HG02798 (cell line): ENCODE results near the gene DGKB.

Source experiments
- ATAC-seq: cut with Tn5 transposase; IDR thresholded peaks from one replicate; pipeline ENCODE4 v1.9.1; 2021; ENCODE audit warnings: mild to moderate bottlenecking; ENCODE audit not compliant: unreplicated experiment, poor library complexity

The DGKB gene

DNA sequence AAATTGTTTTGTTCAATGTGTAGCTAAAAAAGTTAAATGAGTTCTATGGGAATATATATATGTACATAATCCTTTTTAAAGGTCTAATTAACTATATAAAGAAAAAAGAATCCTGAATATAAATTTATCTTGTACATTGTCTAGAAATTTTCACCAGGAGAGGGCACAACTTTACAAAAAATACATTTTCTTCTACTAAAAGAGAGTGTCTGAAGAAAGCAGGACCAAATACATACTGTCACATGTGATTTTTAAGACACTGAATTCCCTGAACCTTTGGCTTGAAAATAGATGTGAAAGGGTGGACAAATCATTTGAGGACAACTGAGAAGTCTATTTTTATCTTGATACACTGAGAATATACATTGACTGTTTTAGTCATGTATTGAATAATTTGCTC is 204.3 kb downstream of the DGKB start:
- no peak for ATAC-seq

DNA sequence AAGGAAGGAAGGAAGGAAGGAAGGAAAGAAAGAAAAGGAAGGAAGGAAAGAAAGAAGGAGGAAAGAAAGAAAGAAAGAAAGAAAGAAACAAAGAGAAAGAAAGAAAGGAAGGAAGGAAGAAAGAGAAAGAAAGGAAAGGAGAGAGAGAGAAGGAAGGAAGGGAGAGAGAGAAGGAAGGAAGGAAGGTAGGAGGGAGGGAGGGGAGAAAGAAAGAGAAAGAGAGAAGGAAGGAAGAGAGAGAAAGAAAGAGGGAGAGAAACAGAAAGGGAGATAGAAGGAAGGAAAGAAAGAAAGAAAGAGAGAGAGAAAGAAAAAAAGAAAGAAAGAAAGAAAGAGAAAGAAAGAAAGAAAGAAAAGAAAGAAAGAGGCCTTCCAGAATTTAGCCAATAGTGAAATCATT is 204.9 kb downstream of the DGKB start:
- no peak for ATAC-seq

DNA sequence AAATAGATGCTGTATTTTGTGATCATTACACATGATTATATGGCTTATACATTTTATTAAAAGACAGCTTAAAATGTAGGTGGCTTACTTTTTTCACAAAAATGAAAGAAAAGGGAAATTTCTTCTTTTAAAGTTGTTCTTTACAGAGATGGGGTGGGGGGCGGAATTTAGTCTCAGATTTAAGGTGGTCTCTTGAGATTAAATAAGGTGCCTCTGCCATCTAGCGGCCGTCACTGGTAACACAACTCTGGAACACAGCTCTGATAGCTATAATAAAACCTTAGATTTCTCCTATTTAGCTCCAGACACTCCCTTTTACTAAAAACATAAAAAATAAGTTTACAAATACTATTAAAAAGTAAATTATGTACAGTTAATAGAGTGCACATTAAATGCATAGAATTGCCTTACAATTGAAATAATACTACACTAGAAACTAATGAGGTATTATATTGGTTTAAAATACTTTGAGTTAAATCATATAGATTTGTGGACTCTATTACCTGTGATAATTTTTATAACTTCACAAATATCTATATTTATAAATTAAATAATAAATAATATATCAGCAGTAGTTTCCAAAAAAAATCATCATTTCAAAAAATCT is 210.9 kb downstream of the DGKB start:
- peak; percentile 64 for ATAC-seq

DNA sequence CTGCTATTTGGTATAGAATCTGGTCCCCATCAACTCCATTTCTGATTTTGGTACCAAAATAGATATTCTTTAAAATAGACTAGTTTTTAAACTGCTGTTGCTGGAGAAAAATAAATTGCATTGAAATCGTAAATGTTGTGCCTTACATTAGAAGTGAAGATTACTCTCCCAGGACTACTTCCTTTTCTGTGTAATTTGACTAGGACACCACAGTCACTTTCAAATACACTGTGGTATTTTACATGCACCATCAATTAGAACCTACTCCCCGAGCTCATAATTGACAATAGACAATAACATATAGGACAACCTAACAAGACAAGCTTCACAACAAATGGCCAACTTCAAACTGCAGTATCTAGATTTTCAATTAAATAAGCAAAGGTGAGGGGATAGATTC is 211.5 kb downstream of the DGKB start:
- peak; percentile 47 for ATAC-seq

DNA sequence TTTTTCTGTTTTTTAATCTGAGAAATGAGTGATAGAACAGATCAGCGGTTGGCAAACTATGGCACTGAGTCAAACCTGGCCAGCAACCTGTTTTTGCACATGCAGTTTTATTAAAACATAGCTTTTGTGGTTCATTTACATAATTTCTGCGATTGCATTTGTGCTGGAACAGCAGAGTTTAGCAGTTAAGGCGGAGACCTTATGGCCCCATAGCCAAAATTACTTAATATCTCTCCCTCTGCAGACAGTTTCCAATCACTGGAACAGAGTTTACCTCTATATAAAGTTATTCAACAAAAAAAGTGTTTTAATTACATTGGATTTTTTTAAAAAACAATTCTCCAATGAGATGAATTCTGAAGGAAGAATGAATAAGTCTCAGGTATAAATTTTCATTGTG is 212.1 kb downstream of the DGKB start:
- ATAC-seq, result no peak

DNA sequence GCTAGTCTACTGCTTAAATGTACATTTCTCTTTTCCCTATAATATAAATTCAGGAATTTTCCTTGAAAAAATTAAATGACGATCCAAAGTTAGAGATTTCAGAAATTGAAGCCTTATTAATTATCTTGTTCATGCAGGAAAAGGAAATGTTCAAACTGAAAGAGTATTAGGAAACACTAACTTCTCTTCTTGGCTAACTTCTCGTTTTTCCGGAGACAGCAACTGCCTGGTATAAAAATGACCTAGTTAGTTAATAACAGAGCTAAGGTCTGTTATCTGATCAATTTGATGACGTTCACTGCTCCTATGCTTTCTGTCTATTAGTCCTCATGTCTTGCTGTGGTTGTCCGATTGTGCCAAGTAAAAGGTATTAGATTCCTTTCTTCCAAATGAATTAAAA is 212.5 kb downstream of the DGKB start:
- ATAC-seq, result no peak

DNA sequence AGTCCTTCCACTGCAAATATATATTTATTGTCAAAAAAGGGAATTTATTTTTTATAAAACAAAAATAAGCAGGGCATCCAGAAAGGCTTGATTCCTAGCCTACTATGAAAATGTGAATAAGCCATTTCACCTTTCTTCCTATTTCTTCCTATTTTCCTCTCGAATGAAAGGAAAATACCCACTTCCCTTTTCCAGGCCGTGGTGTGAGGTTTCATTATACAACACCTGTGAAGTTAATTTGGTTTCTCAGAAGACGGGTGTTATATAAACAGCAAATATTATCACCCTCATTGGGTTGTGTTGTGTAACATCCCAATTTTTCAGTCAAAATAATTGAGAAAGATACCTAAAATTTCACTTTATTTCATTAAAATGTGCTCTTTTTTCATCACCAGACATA is 214.3 kb downstream of the DGKB start:
- ATAC-seq, result no peak

DNA sequence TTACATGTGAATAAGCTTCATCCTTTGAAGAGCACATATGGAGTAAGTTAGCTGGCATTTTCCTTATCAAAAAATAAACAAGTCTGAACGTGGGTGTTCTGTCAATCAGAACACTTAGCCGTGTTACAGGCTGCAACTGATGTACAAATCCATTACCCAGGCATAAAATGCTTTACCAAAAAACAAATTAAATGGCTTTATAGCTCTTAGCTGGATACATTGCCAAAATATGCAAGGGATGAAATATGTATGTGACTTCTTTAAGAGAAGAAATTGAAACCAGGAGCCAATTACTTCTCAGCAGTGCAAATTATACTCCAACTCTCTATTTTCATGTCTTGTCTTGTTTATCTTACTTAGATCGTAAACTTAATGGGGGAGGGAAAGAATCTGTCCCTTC is 214.8 kb downstream of the DGKB start:
- no peak for ATAC-seq

DNA sequence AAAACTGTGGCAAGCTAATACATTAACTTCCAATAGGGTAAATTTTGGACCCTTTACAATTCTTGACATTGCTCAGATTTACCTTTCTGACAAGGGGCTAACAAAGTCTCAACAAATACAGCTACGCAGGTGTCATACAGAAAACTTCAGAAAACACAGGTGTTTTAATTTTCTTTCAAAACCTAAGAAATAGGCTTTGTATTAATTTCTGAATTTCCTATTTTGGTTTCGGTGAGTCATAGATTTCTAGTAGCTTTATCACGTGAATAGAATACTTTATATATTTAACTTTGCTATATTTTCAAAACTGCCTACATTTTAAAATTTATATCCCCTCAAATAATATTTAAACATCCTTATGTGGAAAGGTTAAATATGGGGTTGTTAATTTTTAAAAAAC is 215.3 kb downstream of the DGKB start:
- ATAC-seq, result no peak

DNA sequence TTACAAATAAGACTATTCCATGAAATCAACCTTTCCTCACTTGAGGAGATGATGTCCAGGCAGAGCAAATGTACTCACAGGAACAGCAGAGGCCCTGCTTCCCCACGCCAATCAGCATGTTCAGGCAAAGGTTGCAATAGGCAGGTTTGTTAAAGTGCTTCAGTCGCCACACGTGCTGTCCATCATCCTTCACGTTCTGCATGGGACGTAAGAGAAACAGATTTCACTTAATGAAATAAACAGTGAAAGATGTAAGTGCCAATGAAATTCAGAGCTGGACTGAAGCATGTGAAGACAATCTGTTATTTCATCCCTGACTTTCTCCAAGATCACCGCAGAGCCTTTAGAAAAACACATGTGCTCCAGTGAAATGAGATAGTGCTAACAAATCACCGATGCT is 217.4 kb downstream of the DGKB start:
- ATAC-seq, result no peak

DNA sequence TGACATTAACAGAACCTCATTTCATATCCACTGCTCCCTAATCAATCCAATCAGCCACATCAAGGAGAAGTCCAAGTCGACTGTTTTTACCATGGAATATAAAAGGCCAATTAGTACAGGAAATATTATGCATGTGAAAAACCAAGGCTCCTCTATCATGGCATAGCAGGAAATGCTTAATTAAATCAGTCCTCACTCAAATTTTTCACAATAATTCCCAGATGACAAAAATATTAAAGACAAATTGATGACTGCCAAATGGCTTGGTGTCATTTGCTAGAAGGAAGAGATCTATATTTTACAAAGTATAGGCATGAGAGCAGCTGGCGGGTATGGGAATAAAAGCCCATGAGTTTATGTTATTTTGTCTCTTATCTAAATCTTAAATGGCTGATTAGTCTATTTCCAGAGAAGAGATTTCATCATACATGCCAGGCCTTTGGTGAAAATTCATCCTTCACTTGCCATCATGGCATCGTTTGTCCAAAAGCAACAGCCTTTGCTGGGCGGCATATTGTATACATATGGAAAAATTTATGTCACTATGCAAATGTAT is 219.6 kb downstream of the DGKB start:
- no peak for ATAC-seq

DNA sequence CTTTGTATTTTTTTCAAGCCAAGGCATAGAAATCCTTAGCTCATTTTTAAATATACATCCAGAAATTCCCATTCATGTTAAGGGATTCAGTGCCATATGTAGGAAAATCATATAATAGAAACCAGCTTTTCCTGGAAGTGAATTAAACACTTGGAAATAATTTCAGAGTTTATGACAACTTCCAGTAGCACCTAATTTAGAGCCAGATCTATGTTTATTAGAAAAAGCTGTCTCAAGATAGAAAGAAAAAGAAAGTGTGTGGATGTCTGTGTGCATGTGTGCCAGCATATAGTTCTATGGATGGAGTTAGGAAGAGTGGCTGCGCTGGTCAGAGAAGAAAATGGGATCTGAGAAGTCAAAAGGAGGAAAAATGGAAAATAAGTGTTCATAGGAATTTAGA is 225.7 kb downstream of the DGKB start:
- no peak for ATAC-seq

DNA sequence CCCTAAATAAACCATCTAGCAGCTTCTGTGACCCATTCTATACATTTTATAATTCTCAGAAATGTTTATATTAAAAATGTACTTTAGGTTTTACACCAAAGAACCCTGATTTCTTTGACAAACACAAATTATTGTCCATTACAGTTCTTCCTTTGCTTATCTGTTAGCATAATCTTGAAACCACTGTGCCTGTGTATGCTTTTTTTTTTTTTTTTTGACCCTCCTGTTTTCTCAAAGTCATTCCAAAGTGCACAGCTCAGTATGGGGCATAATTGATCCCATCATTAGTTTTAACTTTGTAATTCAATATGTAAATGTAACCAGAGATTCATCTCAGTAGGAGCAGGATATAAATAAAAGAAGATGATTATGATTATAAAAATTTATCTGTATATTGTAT is 229.3 kb downstream of the DGKB start:
- no peak for ATAC-seq

DNA sequence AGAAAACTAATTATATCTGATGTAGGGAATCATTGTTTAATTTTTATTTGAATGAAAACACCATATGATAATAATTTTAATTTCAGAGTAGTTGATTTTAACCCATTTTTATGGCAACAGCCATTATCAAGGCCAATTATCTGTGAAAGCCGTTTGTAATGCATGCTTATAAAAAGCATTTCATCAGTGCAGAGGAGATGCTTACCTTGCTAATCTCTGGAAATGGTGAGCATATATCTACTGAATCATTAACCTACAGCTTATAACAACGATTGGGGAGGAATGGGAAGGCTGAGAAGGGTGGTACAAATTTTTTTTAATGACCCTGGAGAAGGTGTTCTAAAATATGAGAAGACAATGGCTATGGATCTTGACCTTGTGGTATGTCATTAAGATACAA is 235.6 kb downstream of the DGKB start:
- ATAC-seq, result no peak

DNA sequence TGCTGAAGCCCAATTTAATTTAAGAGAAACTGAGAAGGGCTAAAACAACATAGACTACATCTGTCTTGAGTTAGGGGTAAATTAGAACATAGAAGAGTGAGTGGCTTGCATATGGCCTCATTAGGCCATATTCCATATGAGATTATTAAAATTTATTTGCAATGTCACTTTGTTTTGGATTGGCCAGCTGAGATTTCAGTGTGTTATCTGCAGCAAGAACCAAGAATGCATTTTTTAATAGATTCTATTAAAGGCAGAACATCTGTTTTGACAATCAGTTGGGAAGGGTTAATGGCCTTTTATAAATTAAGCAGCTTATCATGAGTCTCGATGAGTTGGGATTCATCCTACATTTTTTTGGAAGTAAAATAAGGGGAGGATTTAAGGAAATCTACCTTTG is 236.2 kb downstream of the DGKB start:
- ATAC-seq, result no peak

DNA sequence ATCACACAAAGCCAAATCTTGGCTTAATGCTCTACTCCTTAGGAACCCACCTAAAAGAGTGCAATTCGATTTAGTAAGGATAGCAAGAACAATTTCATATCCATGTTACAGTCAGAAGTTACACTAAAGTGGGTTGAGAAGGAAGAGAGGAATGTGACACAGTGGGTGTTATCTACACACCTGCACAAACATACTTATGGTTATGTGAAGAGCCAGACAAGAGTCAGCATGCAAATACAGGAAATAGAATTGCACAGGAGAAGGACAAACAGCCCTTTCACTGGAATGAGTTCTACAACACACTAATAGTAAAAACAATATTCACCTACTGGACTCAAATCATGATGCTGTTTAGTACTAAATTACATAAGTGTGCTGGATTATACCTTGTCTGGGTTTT is 262.8 kb downstream of the DGKB start:
- no peak for ATAC-seq

DNA sequence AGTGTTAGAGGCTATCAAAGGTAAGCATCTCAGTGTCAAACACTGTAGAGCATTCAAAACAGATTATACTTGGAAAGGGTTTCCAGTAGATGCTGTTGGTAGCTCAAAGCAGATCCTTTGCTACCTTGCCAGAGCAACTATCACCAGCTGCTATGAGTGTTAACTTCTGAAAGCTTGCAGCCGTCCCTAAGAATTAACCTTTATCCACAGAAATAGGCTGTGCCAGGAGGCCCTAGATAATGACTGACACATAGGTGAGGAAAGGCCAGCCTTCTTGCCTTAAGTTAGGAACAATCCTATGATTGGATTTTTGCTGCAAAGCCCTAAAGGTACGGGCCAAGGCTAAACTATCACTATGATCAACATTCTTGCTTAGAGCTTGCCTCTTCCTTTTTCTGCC is 263.2 kb downstream of the DGKB start:
- ATAC-seq, result no peak

DNA sequence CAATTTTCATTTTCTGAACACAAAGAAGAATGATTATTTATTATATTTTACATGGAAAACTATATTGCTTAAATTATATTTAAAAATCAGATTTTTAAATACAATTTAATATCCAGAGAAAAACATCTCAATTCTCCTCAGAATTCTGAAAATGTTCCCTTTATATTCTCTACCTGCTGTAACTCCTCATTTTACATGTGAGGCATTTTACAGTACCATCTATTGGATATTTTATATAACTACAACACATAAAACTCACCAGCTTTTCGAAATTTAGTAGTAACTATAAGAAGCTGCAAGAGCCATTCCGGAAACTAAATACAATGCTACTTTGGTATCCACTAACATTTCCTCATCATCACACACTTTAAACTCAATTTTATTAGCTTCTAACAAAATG is 264.6 kb downstream of the DGKB start:
- ATAC-seq, result no peak

DNA sequence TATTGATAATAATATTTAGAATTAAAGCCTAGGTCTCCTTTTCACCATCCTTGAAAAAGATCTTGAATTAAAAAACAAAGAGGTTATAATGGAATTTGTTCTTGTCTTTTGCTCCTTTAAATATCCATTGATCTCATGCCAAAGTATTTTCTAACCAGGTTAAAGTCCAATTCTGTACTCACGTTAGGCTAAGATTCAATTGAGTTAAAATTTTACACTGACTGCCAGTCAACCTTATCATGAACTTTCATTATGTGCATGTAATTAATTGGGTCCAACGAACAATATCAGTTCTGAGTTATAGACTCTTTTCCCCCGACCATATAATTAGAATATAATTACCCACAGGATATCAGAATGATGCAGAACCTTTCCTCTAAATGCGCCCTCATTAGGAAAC is 266.6 kb downstream of the DGKB start:
- no peak for ATAC-seq

DNA sequence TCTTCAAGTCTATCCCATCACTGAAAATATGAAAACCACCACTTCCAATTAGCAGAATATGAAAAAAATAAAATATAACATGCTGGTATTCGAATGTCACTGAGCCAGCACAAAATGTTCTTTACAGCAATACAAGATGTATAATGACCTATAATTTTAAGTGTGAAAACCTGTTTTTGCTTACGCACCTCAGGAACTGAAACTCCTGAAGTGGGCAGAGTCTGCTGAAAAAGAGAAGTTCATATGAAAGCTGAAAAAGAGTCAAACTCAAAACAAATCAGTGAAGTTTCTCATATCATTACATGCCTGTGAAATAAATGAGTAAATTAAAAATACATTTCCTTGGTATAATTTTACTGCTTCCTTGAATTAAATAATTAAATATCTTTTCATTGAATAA is 272.5 kb downstream of the DGKB start:
- ATAC-seq, result peak; percentile 51

DNA sequence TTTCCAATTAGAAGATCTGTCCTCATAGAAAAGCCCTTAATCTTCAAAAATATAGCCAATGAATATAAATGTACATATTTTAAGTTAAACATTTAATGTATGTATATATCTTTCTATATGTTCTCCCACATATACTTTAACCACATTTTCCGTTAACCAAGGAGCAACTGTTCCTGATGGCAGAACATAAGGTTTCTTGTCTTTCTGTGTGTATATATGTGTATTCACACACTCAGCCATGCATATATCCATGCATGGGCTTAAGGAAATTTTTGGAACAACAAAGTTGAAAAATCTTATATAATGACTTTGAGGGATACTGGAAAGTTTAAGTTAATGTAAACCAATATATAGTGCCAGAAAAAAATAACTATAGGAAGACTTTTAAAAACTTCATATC is 274.0 kb downstream of the DGKB start:
- no peak for ATAC-seq

DNA sequence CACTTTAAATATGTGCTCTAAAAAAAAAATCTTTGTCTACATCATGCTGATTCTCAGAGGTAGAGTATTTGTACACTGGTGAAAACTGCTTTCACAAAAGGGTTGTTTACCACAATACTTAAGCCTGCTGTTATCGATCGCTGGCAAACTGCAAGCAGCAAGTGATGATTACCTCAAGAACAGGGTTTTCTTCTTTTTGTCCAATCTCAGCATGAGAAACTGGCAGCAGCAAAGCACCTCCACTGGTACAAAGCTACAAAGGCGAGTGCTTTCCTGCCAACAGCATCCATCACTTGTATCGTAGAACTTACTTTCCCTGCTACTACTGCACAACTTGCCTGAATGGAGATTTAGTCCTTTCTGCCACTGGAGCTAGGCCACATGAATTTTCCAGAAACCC is 276.5 kb downstream of the DGKB start:
- no peak for ATAC-seq

DNA sequence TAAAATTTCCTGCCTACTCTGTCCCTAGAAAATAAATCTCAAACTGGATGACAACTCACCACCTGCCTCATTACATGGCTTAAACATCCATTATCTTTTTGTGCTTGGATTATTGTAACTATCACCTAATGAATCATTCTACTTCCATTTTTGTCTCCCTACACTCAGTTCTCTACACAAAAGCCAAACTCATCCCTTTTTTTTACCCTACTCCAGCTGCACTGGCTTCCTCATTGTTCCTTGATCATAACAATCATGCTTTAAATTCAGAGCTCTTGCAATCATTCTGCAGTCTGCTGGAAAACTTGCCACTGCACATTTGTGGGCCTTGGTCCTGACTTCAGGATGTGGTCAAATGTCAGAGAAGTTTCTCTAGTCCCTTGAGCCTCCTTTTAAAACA is 280.0 kb downstream of the DGKB start:
- ATAC-seq, result no peak
